ENCODE measurements around the gene ZMYM4.

DNA sequence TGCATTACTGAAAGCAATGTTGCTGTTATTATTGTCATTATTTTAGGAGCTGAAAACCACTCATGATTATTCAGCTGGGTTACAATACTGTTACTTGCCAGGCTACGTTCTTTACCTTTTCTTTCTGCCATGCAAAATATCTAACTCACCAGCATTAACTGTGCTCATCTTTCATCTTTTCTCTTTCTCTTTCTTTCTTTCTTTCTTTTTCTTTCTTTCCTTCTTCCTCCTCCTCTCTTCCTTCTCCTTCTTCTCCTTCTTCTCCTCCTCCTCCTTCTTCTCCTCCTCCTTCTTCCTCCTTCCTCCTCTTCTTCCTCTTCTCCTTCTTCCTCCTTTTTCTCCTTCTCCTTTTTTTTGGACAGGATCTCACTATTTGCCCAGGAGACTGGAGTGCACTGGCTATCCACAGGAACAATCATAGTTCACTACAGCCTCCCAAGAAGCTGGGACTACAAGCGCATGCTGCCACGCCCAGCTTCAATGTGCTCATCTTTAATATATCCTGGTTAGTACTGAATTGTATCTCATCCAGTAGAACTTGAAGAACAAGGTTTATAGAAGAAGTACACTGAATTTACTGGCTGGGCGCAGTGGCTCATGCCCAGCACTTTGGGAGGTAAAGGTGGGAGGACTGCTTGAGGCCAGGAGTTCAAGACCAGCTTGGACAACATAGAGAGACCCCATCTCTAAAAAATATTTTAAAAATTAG is 6.9 kb upstream of the ZMYM4 start:
- TF ChIP-seq, protein P1, sequence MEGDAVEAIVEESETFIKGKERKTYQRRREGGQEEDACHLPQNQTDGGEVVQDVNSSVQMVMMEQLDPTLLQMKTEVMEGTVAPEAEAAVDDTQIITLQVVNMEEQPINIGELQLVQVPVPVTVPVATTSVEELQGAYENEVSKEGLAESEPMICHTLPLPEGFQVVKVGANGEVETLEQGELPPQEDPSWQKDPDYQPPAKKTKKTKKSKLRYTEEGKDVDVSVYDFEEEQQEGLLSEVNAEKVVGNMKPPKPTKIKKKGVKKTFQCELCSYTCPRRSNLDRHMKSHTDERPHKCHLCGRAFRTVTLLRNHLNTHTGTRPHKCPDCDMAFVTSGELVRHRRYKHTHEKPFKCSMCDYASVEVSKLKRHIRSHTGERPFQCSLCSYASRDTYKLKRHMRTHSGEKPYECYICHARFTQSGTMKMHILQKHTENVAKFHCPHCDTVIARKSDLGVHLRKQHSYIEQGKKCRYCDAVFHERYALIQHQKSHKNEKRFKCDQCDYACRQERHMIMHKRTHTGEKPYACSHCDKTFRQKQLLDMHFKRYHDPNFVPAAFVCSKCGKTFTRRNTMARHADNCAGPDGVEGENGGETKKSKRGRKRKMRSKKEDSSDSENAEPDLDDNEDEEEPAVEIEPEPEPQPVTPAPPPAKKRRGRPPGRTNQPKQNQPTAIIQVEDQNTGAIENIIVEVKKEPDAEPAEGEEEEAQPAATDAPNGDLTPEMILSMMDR (IDR thresholded peaks at IDR 0.05; ENCODE audit: low read depth, low read length): no peak
- TF ChIP-seq POLR2A (IDR thresholded peaks at IDR 0.05; ENCODE audit: extremely low read depth, insufficient read length) (no peak), MYC (IDR thresholded peaks at IDR 0.05; ENCODE audit: low read depth, low read length) (no peak)
- TF ChIP-seq, protein P2, sequence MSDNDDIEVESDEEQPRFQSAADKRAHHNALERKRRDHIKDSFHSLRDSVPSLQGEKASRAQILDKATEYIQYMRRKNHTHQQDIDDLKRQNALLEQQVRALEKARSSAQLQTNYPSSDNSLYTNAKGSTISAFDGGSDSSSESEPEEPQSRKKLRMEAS (IDR thresholded peaks at IDR 0.05; ENCODE audit: low read depth, low read length): no peak

Measured in NB4 (cell line).